ENCODE data around the gene ORMDL2. TPM values are rescaled to one million over a fixed set of nuclear protein-coding genes. Genes with fewer than 3 reads are reported as not detected.
"Not testable (repeated sequence)": the region's sequence is repeated elsewhere in the genome, so short reads cannot be mapped to it uniquely, and the experiment has no call there.

ORMDL2 gene
- total and polyA plus RNA-seq, 5 donors from 2014 or later: 17.8 to 199 (median 135) TPM

- ATAC-seq (ENCODE audit: low read depth in 2 of 2) (no peak), DNase-seq (no peak)
- Histone ChIP-seq H3K4me3 (ENCODE audit: low read depth, low read length) (no peak overlapping the region), H3K27ac (ENCODE audit: insufficient read depth, low read length, poor library complexity, severe bottlenecking) (no peak overlapping the region), H3K27me3 (ENCODE audit: control insufficient read depth, insufficient read depth, low read length) (no peaks in the 10 kb centered on the region), H3K9me3 (ENCODE audit: control insufficient read depth in 2 of 2, low read length in 2 of 2) (peaks cover 5 to 9% of the 10 kb centered on the region in 2 experiments), H3K36me3 (ENCODE audit: control insufficient read depth, insufficient read depth, low read length) (no peaks in the 10 kb centered on the region), H3K4me1 (ENCODE audit: control insufficient read depth, insufficient read depth, low read length, poor library complexity, severe bottlenecking) (no peaks in the 10 kb centered on the region)
- Mint-ChIP-seq H3K4me3 (no peak overlapping the region), H3K27me3 (peaks cover 6% of the 10 kb centered on the region), H3K4me1 (no peaks in the 10 kb centered on the region), H3K27ac (no peak overlapping the region), H3K9me3 (peaks cover 0 to 4% (median 0%) of the 10 kb centered on the region in 7 donors), H3K36me3 (no peaks in the 10 kb centered on the region)
Observed at GRCh38 chr12:55861871-55862270, 44.0 kb downstream of the ORMDL2 start.

GRCh38 chr12:55862286-55862685 lies 44.4 kb downstream of the ORMDL2 start:
- Mint-ChIP-seq H3K4me1 (no peaks in the 10 kb centered on the region), H3K27me3 (peaks cover 6% of the 10 kb centered on the region), H3K4me3 (no peak overlapping the region), H3K36me3 (no peaks in the 10 kb centered on the region), H3K27ac (no peak overlapping the region), H3K9me3 (peaks cover 0 to 4% (median 0%) of the 10 kb centered on the region in 7 donors)
- H3K36me3 ChIP-seq (ENCODE audit: control insufficient read depth, insufficient read depth, low read length): no peaks in the 10 kb centered on the region
- peaks cover 5 to 9% of the 10 kb centered on the region in 2 experiments for H3K9me3 ChIP-seq (ENCODE audit: control insufficient read depth in 2 of 2, low read length in 2 of 2)
- no peak overlapping the region for H3K4me3 ChIP-seq (ENCODE audit: low read depth, low read length)
- H3K27me3 ChIP-seq (ENCODE audit: control insufficient read depth, insufficient read depth, low read length): no peaks in the 10 kb centered on the region
- H3K27ac ChIP-seq (ENCODE audit: insufficient read depth, low read length, poor library complexity, severe bottlenecking): no peak overlapping the region
- no peaks in the 10 kb centered on the region for H3K4me1 ChIP-seq (ENCODE audit: control insufficient read depth, insufficient read depth, low read length, poor library complexity, severe bottlenecking)
- DNase-seq: no peak
- no peak for ATAC-seq (ENCODE audit: low read depth in 2 of 2)

GRCh38 chr12:55862931-55863330 lies 45.1 kb downstream of the ORMDL2 start:
- not testable (repeated sequence) for DNase-seq; H3K4me1 ChIP-seq (ENCODE audit: control insufficient read depth, insufficient read depth, low read length, poor library complexity, severe bottlenecking); ATAC-seq (ENCODE audit: low read depth in 2 of 2); H3K9me3 Mint-ChIP-seq; H3K4me1 Mint-ChIP-seq; H3K4me3 Mint-ChIP-seq; H3K27me3 Mint-ChIP-seq; H3K27me3 ChIP-seq (ENCODE audit: control insufficient read depth, insufficient read depth, low read length); H3K36me3 Mint-ChIP-seq; H3K27ac Mint-ChIP-seq; H3K36me3 ChIP-seq (ENCODE audit: control insufficient read depth, insufficient read depth, low read length); H3K9me3 ChIP-seq (ENCODE audit: control insufficient read depth in 2 of 2, low read length in 2 of 2); H3K27ac ChIP-seq (ENCODE audit: insufficient read depth, low read length, poor library complexity, severe bottlenecking); H3K4me3 ChIP-seq (ENCODE audit: low read depth, low read length)

- DNase-seq (no peak), ATAC-seq (ENCODE audit: low read depth in 2 of 2) (no peak)
- H3K4me3 ChIP-seq (ENCODE audit: low read depth, low read length): no peak overlapping the region
- Mint-ChIP-seq H3K27me3 (no peaks in the 10 kb centered on the region), H3K4me1 (no peaks in the 10 kb centered on the region), H3K27ac (no peak overlapping the region), H3K4me3 (no peak overlapping the region), H3K36me3 (no peaks in the 10 kb centered on the region), H3K9me3 (peaks cover 0 to 4% (median 0%) of the 10 kb centered on the region in 7 donors)
- no peaks in the 10 kb centered on the region for H3K27me3 ChIP-seq (ENCODE audit: control insufficient read depth, insufficient read depth, low read length)
- no peaks in the 10 kb centered on the region for H3K4me1 ChIP-seq (ENCODE audit: control insufficient read depth, insufficient read depth, low read length, poor library complexity, severe bottlenecking)
- H3K27ac ChIP-seq (ENCODE audit: insufficient read depth, low read length, poor library complexity, severe bottlenecking): no peak overlapping the region
- H3K36me3 ChIP-seq (ENCODE audit: control insufficient read depth, insufficient read depth, low read length): no peaks in the 10 kb centered on the region
- H3K9me3 ChIP-seq (ENCODE audit: control insufficient read depth in 2 of 2, low read length in 2 of 2): peaks cover 5 to 9% of the 10 kb centered on the region in 2 experiments
Observed at GRCh38 chr12:55865327-55865726, 47.5 kb downstream of the ORMDL2 start.

- H3K4me1 Mint-ChIP-seq; H3K9me3 ChIP-seq (ENCODE audit: control insufficient read depth in 2 of 2, low read length in 2 of 2); H3K36me3 ChIP-seq (ENCODE audit: control insufficient read depth, insufficient read depth, low read length); H3K27me3 ChIP-seq (ENCODE audit: control insufficient read depth, insufficient read depth, low read length); H3K27ac ChIP-seq (ENCODE audit: insufficient read depth, low read length, poor library complexity, severe bottlenecking); ATAC-seq (ENCODE audit: low read depth in 2 of 2); DNase-seq; H3K4me3 ChIP-seq (ENCODE audit: low read depth, low read length); H3K36me3 Mint-ChIP-seq; H3K4me1 ChIP-seq (ENCODE audit: control insufficient read depth, insufficient read depth, low read length, poor library complexity, severe bottlenecking); H3K4me3 Mint-ChIP-seq; H3K27ac Mint-ChIP-seq; H3K9me3 Mint-ChIP-seq; H3K27me3 Mint-ChIP-seq: not testable (repeated sequence)
Observed at GRCh38 chr12:55866454-55867004, 48.7 kb downstream of the ORMDL2 start.

Other genes starting within 250 kb of the ORMDL2 start
- 0.25 TPM for gene OR2AP1, start 245.6 kb upstream of the ORMDL2 start, total RNA-seq
- not detected for gene OR2AP1, start 245.6 kb upstream of the ORMDL2 start, polyA plus RNA-seq
- not detected for gene OR10P1, start 181.1 kb upstream of the ORMDL2 start, total RNA-seq
- not detected for gene OR10P1, start 181.1 kb upstream of the ORMDL2 start, polyA plus RNA-seq
- gene ITGA7, start 110.1 kb upstream of the ORMDL2 start, total RNA-seq: 0.76 TPM
- under 1 TPM in 1 of 4 donors, not detected in 3; 0.29 TPM for gene ITGA7, start 110.1 kb upstream of the ORMDL2 start, polyA plus RNA-seq
- 60.1 TPM for gene BLOC1S1, start 102.0 kb upstream of the ORMDL2 start, total RNA-seq
- 100 to 1,000 TPM in 3 of 4 donors, 10 to 100 TPM in 1; 83.6 to 128 (median 112) TPM for gene BLOC1S1, start 102.0 kb upstream of the ORMDL2 start, polyA plus RNA-seq
- 10.1 TPM for gene RDH5, start 97.6 kb upstream of the ORMDL2 start, total RNA-seq
- gene RDH5, start 97.6 kb upstream of the ORMDL2 start, polyA plus RNA-seq: 1 to 10 TPM in 3 of 4 donors, under 1 TPM in 1; 0.94 to 1.6 (median 1.4) TPM
- 46.4 TPM for gene CD63, start 89.0 kb upstream of the ORMDL2 start, total RNA-seq
- gene CD63, start 89.0 kb upstream of the ORMDL2 start, polyA plus RNA-seq: 100 to 1,000 TPM; 145 to 205 (median 180) TPM
- 7.4 TPM for gene GDF11, start 74.9 kb upstream of the ORMDL2 start, total RNA-seq
- 1 to 10 TPM in 1 of 4 donors, under 1 TPM in 3; 0.56 to 1.2 (median 0.66) TPM for gene GDF11, start 74.9 kb upstream of the ORMDL2 start, polyA plus RNA-seq
- 49.3 TPM for gene SARNP, start 317 bp upstream of the ORMDL2 start, total RNA-seq
- 100 to 1,000 TPM; 109 to 159 (median 134) TPM for gene SARNP, start 317 bp upstream of the ORMDL2 start, polyA plus RNA-seq
- gene DNAJC14, start 11.5 kb downstream of the ORMDL2 start, total RNA-seq: 19.7 TPM
- 10 to 100 TPM; 38.3 to 43.0 (median 42.3) TPM for gene DNAJC14, start 11.5 kb downstream of the ORMDL2 start, polyA plus RNA-seq
- gene MMP19, start 24.9 kb downstream of the ORMDL2 start, total RNA-seq: not detected
- not detected for gene MMP19, start 24.9 kb downstream of the ORMDL2 start, polyA plus RNA-seq
- gene PYM1, start 109.9 kb downstream of the ORMDL2 start, total RNA-seq: 34.0 TPM
- 100 to 1,000 TPM in 3 of 4 donors, 10 to 100 TPM in 1; 99.3 to 123 (median 114) TPM for gene PYM1, start 109.9 kb downstream of the ORMDL2 start, polyA plus RNA-seq
- gene DGKA, start 113.1 kb downstream of the ORMDL2 start, total RNA-seq: 1,086 TPM
- gene DGKA, start 113.1 kb downstream of the ORMDL2 start, polyA plus RNA-seq: 100 to 1,000 TPM; 225 to 284 (median 253) TPM
- 0.69 TPM for gene PMEL, start 148.0 kb downstream of the ORMDL2 start, total RNA-seq
- gene PMEL, start 148.0 kb downstream of the ORMDL2 start, polyA plus RNA-seq: under 1 TPM in 3 of 4 donors, not detected in 1; 0.52 to 0.86 (median 0.57) TPM
- gene CDK2, start 148.8 kb downstream of the ORMDL2 start, total RNA-seq: 28.0 TPM
- gene CDK2, start 148.8 kb downstream of the ORMDL2 start, polyA plus RNA-seq: 10 to 100 TPM in 2 of 4 donors, 1 to 10 TPM in 2; 8.4 to 12.6 (median 10.0) TPM
- gene RAB5B, start 156.0 kb downstream of the ORMDL2 start, total RNA-seq: 60.8 TPM
- gene RAB5B, start 156.0 kb downstream of the ORMDL2 start, polyA plus RNA-seq: 10 to 100 TPM; 66.8 to 73.4 (median 68.3) TPM
- 6.9 TPM for gene SUOX, start 179.2 kb downstream of the ORMDL2 start, total RNA-seq
- 10 to 100 TPM in 1 of 4 donors, 1 to 10 TPM in 3; 2.2 to 10.3 (median 5.9) TPM for gene SUOX, start 179.2 kb downstream of the ORMDL2 start, polyA plus RNA-seq
- gene IKZF4, start 203.0 kb downstream of the ORMDL2 start, total RNA-seq: 22.3 TPM
- gene IKZF4, start 203.0 kb downstream of the ORMDL2 start, polyA plus RNA-seq: 1 to 10 TPM; 5.8 to 8.1 (median 6.4) TPM
- gene RPS26, start 223.9 kb downstream of the ORMDL2 start, total RNA-seq: 26.3 TPM
- 1,000 to 10,000 TPM in 1 of 4 donors, 100 to 1,000 TPM in 3; 288 to 1,151 (median 836) TPM for gene RPS26, start 223.9 kb downstream of the ORMDL2 start, polyA plus RNA-seq

All from CD4-positive, CD25-positive, alpha-beta regulatory T cell (primary cell).